Fibroblast of pulmonary artery (primary cell): ENCODE results near the gene FLNA.

ENCODE experiments used
- DNase-seq: peaks from one replicate; pipeline ENCODE4 v3.0.0-alpha.2; 2010; ENCODE audit warnings: low read depth
- H3K4me3 ChIP-seq: replicated peaks from 2 replicates; pipeline ENCODE4 v1.5.1; 2011; ENCODE audit warnings: low read depth, mild to moderate bottlenecking, control low read depth, low read length, moderate library complexity
- CTCF ChIP-seq: IDR thresholded peaks from 2 replicates; pipeline ENCODE4 v1.5.1; 2011; ENCODE audit warnings: mild to moderate bottlenecking, control low read depth, low read length, inconsistent platforms; ENCODE audit errors: missing control alignments

Gene FLNA

GRCh38 chrX:154334496-154334895 is 39.9 kb downstream of the FLNA start:
- no peak for TF ChIP-seq CTCF
- no peak overlapping the region for H3K4me3 ChIP-seq
- DNase-seq = no peak

GRCh38 chrX:154333837-154334271 is 40.6 kb downstream of the FLNA start:
- no peak for TF ChIP-seq CTCF
- H3K4me3 ChIP-seq = no peak overlapping the region
- DNase-seq = no peak

GRCh38 chrX:154333116-154333515 is 41.3 kb downstream of the FLNA start:
- no peak overlapping the region for H3K4me3 ChIP-seq
- DNase-seq = no peak
- no peak for TF ChIP-seq CTCF

- TF ChIP-seq CTCF = no peak
- H3K4me3 ChIP-seq = no peak overlapping the region
- DNase-seq = no peak
Measured at GRCh38 chrX:154332561-154332960, 41.9 kb downstream of the FLNA start.

- H3K4me3 ChIP-seq = no peak overlapping the region
- no peak for DNase-seq
- no peak for TF ChIP-seq CTCF
Measured at GRCh38 chrX:154329294-154329693, 45.1 kb downstream of the FLNA start.

GRCh38 chrX:154328646-154329045 is 45.8 kb downstream of the FLNA start:
- no peak overlapping the region for H3K4me3 ChIP-seq
- no peak for DNase-seq
- no peak for TF ChIP-seq CTCF

- H3K4me3 ChIP-seq = no peak overlapping the region
- no peak for DNase-seq
- no peak for TF ChIP-seq CTCF
Measured at GRCh38 chrX:154327038-154327820, 47.2 kb downstream of the FLNA start.
